K562 (cell line): Measurements from ENCODE around the gene MRPS18B.
"Not testable (repeated sequence)": the region's sequence is repeated elsewhere in the genome, so short reads cannot be mapped to it uniquely, and the experiment has no call there.

Experiments used
- ESRRA ChIP-seq: fragments of 450-650 bp; IDR thresholded peaks from 2 replicates; pipeline ENCODE4 v1.6.1; 2014; ENCODE audit warnings: low read depth, mild to moderate bottlenecking, moderate library complexity, borderline replicate concordance
- POLR2A ChIP-seq: fragments of 450-650 bp; conservative IDR thresholded peaks from 2 replicates; pipeline ENCODE4 v1.6.1; 2016
- SMAD4 ChIP-seq: fragments of 250-450 bp; sonication (Bioruptor Pico); conservative IDR thresholded peaks from 2 replicates; pipeline ENCODE4 v1.8.0; 2021; ENCODE audit warnings: inconsistent platforms, mild to moderate bottlenecking, moderate library complexity
- ZKSCAN8 ChIP-seq: fragments of 200-800 bp; sonication (Bioruptor generic); IDR thresholded peaks from 2 replicates; pipeline ENCODE4 v1.6.1; 2016; ENCODE audit warnings: missing genetic modification characterization, missing compliant biosample characterization
- TF ChIP-seq, protein P1 (sequence below), 3 experiments: IDR thresholded peaks in 2 of 3; conservative IDR thresholded peaks in 1 of 3; 2 replicates each; pipeline ENCODE4 v1.5.1; 2011 to 2012; ENCODE audit warnings: low read length in 3 of 3, mild to moderate bottlenecking in 3 of 3, control low read depth in 2 of 3, improper control_type of control experiment in 1 of 3, inconsistent platforms in 1 of 3, low read depth in 1 of 3, mixed read lengths in 1 of 3, moderate library complexity in 1 of 3; ENCODE audit not compliant: insufficient read depth in 2 of 3
- TF ChIP-seq, protein P2 (sequence below): sonication (generic); formaldehyde crosslinking; IDR thresholded peaks from 2 replicates; pipeline ENCODE4 v1.8.1; 2023; ENCODE audit warnings: mild to moderate bottlenecking, missing genetic modification reagents

- TF ChIP-seq POLR2A; SMAD4 (CRISPR knock-in tag); ZKSCAN8 (CRISPR knock-in tag); ESRRA: not testable (repeated sequence)
- TF ChIP-seq, protein P1, sequence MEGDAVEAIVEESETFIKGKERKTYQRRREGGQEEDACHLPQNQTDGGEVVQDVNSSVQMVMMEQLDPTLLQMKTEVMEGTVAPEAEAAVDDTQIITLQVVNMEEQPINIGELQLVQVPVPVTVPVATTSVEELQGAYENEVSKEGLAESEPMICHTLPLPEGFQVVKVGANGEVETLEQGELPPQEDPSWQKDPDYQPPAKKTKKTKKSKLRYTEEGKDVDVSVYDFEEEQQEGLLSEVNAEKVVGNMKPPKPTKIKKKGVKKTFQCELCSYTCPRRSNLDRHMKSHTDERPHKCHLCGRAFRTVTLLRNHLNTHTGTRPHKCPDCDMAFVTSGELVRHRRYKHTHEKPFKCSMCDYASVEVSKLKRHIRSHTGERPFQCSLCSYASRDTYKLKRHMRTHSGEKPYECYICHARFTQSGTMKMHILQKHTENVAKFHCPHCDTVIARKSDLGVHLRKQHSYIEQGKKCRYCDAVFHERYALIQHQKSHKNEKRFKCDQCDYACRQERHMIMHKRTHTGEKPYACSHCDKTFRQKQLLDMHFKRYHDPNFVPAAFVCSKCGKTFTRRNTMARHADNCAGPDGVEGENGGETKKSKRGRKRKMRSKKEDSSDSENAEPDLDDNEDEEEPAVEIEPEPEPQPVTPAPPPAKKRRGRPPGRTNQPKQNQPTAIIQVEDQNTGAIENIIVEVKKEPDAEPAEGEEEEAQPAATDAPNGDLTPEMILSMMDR (IDR thresholded peaks at IDR 0.05 in 2 of 3, conservative IDR thresholded peaks at IDR 0.05 in 1 of 3; ENCODE audit: insufficient read depth in 2 of 3, low read depth in 1 of 3, low read length in 3 of 3), result not testable (repeated sequence)
- TF ChIP-seq, protein P2, sequence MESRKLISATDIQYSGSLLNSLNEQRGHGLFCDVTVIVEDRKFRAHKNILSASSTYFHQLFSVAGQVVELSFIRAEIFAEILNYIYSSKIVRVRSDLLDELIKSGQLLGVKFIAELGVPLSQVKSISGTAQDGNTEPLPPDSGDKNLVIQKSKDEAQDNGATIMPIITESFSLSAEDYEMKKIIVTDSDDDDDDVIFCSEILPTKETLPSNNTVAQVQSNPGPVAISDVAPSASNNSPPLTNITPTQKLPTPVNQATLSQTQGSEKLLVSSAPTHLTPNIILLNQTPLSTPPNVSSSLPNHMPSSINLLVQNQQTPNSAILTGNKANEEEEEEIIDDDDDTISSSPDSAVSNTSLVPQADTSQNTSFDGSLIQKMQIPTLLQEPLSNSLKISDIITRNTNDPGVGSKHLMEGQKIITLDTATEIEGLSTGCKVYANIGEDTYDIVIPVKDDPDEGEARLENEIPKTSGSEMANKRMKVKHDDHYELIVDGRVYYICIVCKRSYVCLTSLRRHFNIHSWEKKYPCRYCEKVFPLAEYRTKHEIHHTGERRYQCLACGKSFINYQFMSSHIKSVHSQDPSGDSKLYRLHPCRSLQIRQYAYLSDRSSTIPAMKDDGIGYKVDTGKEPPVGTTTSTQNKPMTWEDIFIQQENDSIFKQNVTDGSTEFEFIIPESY (CRISPR knock-in tag), result not testable (repeated sequence)
Measured at GRCh38 chr6:30666300-30666699, 48.7 kb downstream of the MRPS18B start.
